ENCODE measurements around the gene ADAD2.

DNA sequence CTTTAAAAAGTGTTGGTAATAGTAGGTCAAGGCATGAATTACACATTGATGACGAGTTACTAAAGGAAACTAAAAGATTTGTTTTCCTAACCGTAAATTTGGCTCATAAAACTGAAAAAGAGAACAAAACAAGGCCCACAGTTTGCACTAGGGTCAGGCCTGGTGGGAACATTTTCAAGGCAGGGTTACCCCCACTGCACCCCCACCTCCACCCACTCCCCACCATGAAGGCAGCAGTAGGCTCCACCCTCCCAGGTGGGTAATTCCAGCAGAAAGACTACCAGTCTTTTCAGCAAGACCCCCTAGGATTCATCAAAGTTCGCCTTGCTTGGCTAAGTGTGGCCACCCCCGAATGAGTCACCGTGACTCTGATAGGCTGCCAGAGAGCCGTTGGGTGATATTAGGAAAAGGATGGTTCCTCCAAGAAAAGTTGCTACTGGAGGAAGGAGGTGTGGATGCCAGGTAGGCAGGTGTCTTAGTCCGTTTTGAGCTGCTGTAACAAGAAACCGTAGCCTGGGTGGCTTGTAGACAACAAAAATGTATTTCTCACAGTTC, 37.2 kb upstream of the ADAD2 start:
- TF ChIP-seq POLR2A (IDR thresholded peaks at IDR 0.05; ENCODE audit: low read length): no peak
- no peak for TF ChIP-seq GATA1 (IDR thresholded peaks at IDR 0.05; ENCODE audit: low read depth, low read length)

All from erythroblast (primary cell).